ENCODE results near the gene CIROP. TPM values are rescaled to one million over a fixed set of nuclear protein-coding genes. Genes with fewer than 3 reads are reported as not detected.

Gene CIROP
- total and polyA plus RNA-seq, 4 donors: not detected

DNA sequence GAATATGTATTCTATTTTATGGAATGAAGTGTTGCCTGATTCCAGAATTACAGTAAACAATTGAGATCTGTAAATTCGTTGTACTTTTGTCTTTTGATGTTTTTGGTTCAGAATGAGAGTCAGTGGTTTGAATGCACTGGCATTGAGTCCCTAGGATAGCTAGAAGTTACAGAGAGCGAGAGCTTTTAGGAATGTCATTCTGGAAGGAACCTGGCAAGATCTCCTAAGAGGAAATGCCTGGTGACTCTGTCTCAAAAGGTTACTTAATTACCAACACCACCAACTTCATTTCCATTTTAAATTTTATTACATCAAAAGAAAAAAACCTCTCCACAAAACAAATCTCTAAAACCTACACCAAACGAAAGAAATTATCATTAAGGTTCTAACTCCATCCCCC, 20.2 kb upstream of the CIROP start:
- DNase-seq (ENCODE audit: low spot score): no peak
- no peak for TF ChIP-seq SP1 (IDR thresholded peaks at IDR 0.05)
- TF ChIP-seq FOXA1 (IDR thresholded peaks at IDR 0.05): no peak
- no peak for TF ChIP-seq GABPA (IDR thresholded peaks at IDR 0.05 in 1 of 2, conservative IDR thresholded peaks at IDR 0.05 in 1 of 2)
- TF ChIP-seq JUND (IDR thresholded peaks at IDR 0.05): no peak
- TF ChIP-seq HNF4G (IDR thresholded peaks at IDR 0.05): no peak
- TF ChIP-seq YY1 (IDR thresholded peaks at IDR 0.05): no peak
- TF ChIP-seq REST (IDR thresholded peaks at IDR 0.05): no peak
- TF ChIP-seq ATF3 (IDR thresholded peaks at IDR 0.05): no peak
- TF ChIP-seq RAD21 (IDR thresholded peaks at IDR 0.05): no peak
- TF ChIP-seq NR2F2 (IDR thresholded peaks at IDR 0.05): no peak
- TF ChIP-seq HNF4A (conservative IDR thresholded peaks at IDR 0.05): no peak
- TF ChIP-seq EGR1 (IDR thresholded peaks at IDR 0.05; ENCODE audit: low read depth in 2 of 2): no peak
- TF ChIP-seq TAF1 (conservative IDR thresholded peaks at IDR 0.05): no peak
- TF ChIP-seq, protein P1, sequence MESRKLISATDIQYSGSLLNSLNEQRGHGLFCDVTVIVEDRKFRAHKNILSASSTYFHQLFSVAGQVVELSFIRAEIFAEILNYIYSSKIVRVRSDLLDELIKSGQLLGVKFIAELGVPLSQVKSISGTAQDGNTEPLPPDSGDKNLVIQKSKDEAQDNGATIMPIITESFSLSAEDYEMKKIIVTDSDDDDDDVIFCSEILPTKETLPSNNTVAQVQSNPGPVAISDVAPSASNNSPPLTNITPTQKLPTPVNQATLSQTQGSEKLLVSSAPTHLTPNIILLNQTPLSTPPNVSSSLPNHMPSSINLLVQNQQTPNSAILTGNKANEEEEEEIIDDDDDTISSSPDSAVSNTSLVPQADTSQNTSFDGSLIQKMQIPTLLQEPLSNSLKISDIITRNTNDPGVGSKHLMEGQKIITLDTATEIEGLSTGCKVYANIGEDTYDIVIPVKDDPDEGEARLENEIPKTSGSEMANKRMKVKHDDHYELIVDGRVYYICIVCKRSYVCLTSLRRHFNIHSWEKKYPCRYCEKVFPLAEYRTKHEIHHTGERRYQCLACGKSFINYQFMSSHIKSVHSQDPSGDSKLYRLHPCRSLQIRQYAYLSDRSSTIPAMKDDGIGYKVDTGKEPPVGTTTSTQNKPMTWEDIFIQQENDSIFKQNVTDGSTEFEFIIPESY (IDR thresholded peaks at IDR 0.05): no peak
- Histone ChIP-seq H3K27me3 (ENCODE audit: control insufficient read depth in 4 of 4, insufficient read depth in 4 of 4, low read length in 3 of 4) (no peaks in the 10 kb centered on the region), H3K4me3 (ENCODE audit: low read depth in 1 of 3, low read length in 3 of 3) (no peak overlapping the region), H3K36me3 (ENCODE audit: control insufficient read depth in 4 of 4, insufficient read depth in 3 of 4, low read depth in 1 of 4, low read length in 3 of 4) (no peaks in the 10 kb centered on the region), H3K4me1 (ENCODE audit: control insufficient read depth in 4 of 4, insufficient read depth in 4 of 4, low read length in 3 of 4) (peaks cover 0 to 5% (median 2%) of the 10 kb centered on the region in 4 donors), H3K27ac (ENCODE audit: low read depth in 1 of 2, low read length in 2 of 2) (no peak overlapping the region), H3K9ac (ENCODE audit: low read depth in 1 of 2, low read length in 2 of 2) (no peak overlapping the region), H3K9me3 (ENCODE audit: control insufficient read depth in 4 of 4, low read length in 3 of 4) (no peaks in the 10 kb centered on the region)
- 56% methylated on average over 3 of the region's 3 CpGs for WGBS

DNA sequence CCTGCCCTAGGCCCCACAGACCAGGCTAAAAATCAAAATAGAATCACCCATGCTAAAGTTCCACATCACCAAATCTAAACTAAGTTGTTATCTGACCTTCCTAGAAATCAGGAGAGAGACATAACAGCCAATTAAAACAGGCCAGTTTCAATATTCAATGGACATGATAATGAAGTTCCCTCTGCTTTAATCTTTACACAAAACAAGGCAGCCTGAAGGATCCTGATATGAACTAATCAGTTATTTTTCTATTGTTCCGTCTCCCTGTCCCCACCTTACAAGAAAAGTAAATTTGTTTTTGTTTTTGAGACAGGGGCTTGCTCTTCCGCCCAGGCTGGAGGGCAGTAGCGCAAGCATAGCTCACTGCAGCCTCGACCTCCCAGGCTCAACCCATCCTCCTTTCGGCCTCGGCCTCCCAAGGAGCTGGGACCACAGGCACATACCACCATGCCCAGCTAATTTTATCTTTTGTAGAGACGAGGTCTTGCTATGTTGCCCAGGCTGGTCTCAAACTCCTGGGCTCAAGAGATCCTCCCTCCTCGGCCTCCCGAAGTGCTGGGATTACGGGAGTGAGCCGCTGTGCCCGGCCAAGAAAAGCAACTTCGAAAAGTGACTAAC, 19.7 kb upstream of the CIROP start:
- DNase-seq (ENCODE audit: low spot score): no peak
- no peaks in the 10 kb centered on the region for H3K27me3 ChIP-seq (ENCODE audit: control insufficient read depth in 4 of 4, insufficient read depth in 4 of 4, low read length in 3 of 4)
- H3K4me1 ChIP-seq (ENCODE audit: control insufficient read depth in 4 of 4, insufficient read depth in 4 of 4, low read length in 3 of 4): peaks cover 0 to 5% (median 2%) of the 10 kb centered on the region in 4 donors
- H3K4me3 ChIP-seq (ENCODE audit: low read depth in 1 of 3, low read length in 3 of 3): no peak overlapping the region
- no peaks in the 10 kb centered on the region for H3K36me3 ChIP-seq (ENCODE audit: control insufficient read depth in 4 of 4, insufficient read depth in 3 of 4, low read depth in 1 of 4, low read length in 3 of 4)
- WGBS: 88% methylated on average over 13 of the region's 13 CpGs
- no peak overlapping the region for H3K27ac ChIP-seq (ENCODE audit: low read depth in 1 of 2, low read length in 2 of 2)
- H3K9me3 ChIP-seq (ENCODE audit: control insufficient read depth in 4 of 4, low read length in 3 of 4): no peaks in the 10 kb centered on the region
- H3K9ac ChIP-seq (ENCODE audit: low read depth in 1 of 2, low read length in 2 of 2): no peak overlapping the region
- TF ChIP-seq TAF1 (conservative IDR thresholded peaks at IDR 0.05) (no peak), SP1 (IDR thresholded peaks at IDR 0.05) (no peak), RXRA (IDR thresholded peaks at IDR 0.05) (no peak), JUND (IDR thresholded peaks at IDR 0.05) (no peak), FOXA1 (IDR thresholded peaks at IDR 0.05) (no peak), HNF4G (IDR thresholded peaks at IDR 0.05) (no peak), GABPA (IDR thresholded peaks at IDR 0.05 in 1 of 2, conservative IDR thresholded peaks at IDR 0.05 in 1 of 2) (no peak), REST (IDR thresholded peaks at IDR 0.05) (no peak), ATF3 (IDR thresholded peaks at IDR 0.05) (no peak), FOXA2 (IDR thresholded peaks at IDR 0.05) (no peak)
- TF ChIP-seq, protein P2, sequence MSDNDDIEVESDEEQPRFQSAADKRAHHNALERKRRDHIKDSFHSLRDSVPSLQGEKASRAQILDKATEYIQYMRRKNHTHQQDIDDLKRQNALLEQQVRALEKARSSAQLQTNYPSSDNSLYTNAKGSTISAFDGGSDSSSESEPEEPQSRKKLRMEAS (IDR thresholded peaks at IDR 0.05): no peak
- TF ChIP-seq, protein P1 (IDR thresholded peaks at IDR 0.05): no peak
